Neural cell (in vitro differentiated cells): ENCODE data around the gene PATZ1.

Experiments used
- CTCF ChIP-seq: fragments of 450-650 bp; IDR thresholded peaks from 2 replicates; pipeline ENCODE4 v1.5.1; 2014; ENCODE audit warnings: antibody characterized with exemption, mild to moderate bottlenecking, moderate library complexity; ENCODE audit not compliant: poor library complexity, severe bottlenecking
- EP300 ChIP-seq: fragments of 450-650 bp; conservative IDR thresholded peaks from 2 replicates; pipeline ENCODE4 v1.6.1; 2014; ENCODE audit warnings: antibody characterized with exemption, mild to moderate bottlenecking, moderate library complexity; ENCODE audit not compliant: poor library complexity, severe bottlenecking
- MXI1 ChIP-seq: fragments of 450-650 bp; conservative IDR thresholded peaks from 2 replicates; pipeline ENCODE4 v1.6.1; 2014; ENCODE audit warnings: antibody characterized with exemption, mild to moderate bottlenecking; ENCODE audit not compliant: poor library complexity, severe bottlenecking
- POLR2AphosphoS5 ChIP-seq: IDR thresholded peaks from 2 replicates; pipeline ENCODE4 v1.6.1; 2012
- RAD21 ChIP-seq: fragments of 450-650 bp; conservative IDR thresholded peaks from 2 replicates; pipeline ENCODE4 v1.6.1; 2014; ENCODE audit warnings: antibody characterized with exemption, mild to moderate bottlenecking, moderate library complexity
- TAF1 ChIP-seq: IDR thresholded peaks from 2 replicates; pipeline ENCODE4 v1.6.1; 2012; ENCODE audit warnings: low read depth

GRCh38 chr22:31276426-31277167, 69.5 kb downstream of the PATZ1 start:
- no peak for TF ChIP-seq CTCF
- no peak for TF ChIP-seq TAF1
- no peak for TF ChIP-seq RAD21
- TF ChIP-seq MXI1, result no peak
- TF ChIP-seq POLR2AphosphoS5, result no peak
- TF ChIP-seq EP300, result no peak
